GM03348 (cell line): ENCODE measurements around the gene SPATA31C2.
"Not testable (repeated sequence)": the region's sequence is repeated elsewhere in the genome, so short reads cannot be mapped to it uniquely, and the experiment has no call there.

Source experiments
- DNase-seq: peaks from one replicate; pipeline ENCODE4 v3.0.0; 2012; ENCODE audit warnings: low spot score

The SPATA31C2 gene

DNA sequence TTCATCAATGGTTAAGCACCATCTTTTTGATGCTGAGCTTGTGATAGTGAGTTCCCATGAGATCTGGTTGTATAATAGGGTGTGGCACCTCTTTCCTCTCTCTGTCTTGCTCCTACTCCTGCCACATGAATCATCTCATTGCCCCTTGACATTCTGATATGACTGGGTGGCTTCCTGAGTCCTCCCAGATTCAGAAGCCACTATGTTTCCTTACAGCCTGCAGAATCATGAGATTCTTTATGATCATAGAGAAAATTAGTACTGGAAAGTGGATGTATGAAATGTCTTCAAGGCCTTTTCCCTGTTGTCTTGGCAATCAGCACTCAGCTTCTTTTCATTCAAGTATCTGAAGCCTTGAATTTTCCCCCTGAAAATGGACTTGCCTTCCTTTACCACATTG is 14.9 kb downstream of the SPATA31C2 start:
- not testable (repeated sequence) for DNase-seq

DNA sequence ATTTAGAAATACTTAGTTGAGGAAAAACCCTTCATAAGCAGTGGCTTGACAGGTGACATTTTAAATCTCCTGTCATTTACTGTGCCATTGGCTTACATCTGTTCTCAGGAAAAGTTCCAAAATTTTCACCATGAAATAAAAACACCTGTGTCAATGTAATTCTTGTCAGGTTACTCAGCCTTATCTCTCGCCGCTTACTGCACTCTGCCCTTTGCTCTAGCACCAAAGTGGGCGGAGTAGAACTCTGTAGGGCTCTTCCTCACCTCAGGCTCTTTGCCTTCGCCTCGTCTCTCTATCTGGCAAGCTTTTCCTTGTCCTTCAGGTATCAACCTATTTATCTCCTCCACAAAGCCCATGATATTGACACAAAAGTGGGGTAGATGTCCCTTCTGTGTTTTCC is 20.2 kb downstream of the SPATA31C2 start:
- not testable (repeated sequence) for DNase-seq

DNA sequence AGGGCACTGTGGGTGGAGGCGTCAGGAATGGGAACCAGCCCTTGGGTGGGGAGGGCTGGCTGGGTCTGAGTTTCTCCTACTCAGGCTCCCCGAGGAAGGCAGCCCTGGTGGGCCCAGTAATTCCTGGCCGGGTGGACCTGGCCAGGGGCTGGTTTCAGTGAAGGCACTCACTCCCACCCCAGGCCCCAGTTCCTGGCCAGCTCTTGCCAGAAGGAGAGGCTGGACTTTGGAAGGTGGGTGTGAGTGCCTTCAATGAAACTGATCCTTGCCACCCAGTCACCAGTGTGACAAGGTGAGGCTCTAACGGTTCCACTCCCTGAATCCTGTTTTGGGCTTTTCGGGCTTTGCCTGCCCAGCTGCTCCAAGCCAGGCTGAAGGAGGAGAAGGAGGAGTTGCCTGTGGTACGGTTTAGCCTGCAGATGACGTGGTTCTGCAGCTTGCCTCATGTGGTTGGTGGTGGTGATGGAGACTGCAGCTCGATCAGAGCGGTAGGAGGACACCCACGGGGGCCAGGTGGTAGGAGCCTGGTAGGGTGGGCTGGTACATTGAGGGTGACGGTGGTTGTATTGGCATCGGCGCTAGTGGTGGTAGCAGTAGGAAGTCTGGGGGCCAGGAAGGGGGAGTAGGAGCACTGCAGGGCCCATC is 23.2 kb downstream of the SPATA31C2 start:
- DNase-seq = not testable (repeated sequence)

- not testable (repeated sequence) for DNase-seq
Observed at GRCh38 chr9:88114283-88114967, 23.9 kb downstream of the SPATA31C2 start.

DNA sequence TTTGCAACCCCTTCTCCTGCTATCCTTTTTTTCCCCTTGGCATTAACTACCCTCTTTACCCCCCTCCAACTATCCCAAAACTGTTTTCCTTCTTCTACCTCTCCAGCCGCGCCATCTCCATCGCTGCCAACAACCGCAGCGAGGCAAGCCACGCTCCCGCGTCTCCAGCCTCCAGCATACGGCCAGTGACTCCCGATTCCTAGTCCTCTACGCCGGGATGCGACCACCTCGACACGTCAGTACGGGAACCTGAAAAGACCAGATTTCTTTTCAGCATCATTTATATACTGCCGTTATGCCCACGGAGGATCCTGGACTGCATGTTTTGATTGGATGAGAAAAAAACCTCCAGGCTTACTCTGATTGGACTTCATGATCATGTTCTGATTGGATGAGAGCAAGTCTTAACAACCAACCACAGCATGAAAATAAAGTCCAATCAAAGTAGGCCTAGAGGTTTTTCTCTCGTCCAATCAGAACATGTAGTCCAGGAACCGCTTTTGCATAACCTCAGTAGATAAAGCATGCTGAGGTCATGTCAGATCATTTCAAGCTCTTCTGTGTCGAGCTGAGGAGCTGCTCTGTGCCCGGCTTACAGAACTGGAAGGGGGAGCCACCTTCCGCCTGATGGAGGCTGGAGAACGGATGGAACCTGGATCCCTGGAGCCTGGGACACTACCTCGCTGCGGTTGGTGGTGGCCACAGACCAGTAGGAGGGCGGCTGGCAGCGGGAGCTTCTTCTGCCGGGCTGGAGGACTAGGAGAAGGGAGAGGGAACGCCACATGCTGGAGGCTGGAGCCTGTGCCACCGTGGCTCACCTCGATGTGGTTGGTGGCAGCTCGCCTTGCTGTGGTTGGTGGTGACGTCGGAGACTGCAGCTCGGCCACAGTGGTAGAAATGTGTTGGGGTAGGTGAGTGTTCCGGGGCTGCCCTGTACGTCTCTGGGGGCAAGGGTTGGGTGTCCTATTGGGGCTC is 24.8 kb downstream of the SPATA31C2 start:
- DNase-seq = not testable (repeated sequence)

DNA sequence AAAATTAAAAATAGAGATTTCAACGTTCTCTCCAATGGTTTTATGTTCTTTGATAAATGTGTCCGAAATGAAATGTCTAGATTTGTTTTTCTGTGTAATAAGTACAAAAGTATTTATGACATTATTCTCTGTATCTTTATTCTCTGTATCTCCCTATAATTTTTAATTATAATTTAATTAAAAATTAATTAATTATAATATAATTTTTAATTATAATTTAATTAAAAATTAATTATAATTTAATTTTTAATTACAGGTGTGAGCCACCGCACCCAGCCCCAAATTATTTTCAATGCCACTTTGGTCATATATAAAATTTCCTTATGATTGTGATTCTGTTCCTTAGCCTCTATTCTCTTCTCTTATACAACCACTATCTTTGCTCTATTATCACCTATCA is 28.2 kb downstream of the SPATA31C2 start:
- DNase-seq = no peak

- DNase-seq = no peak
Observed at GRCh38 chr9:88108779-88109178, 29.5 kb downstream of the SPATA31C2 start.

GRCh38 chr9:88106492-88106891 is 31.8 kb downstream of the SPATA31C2 start:
- peak; percentile 58 for DNase-seq

DNA sequence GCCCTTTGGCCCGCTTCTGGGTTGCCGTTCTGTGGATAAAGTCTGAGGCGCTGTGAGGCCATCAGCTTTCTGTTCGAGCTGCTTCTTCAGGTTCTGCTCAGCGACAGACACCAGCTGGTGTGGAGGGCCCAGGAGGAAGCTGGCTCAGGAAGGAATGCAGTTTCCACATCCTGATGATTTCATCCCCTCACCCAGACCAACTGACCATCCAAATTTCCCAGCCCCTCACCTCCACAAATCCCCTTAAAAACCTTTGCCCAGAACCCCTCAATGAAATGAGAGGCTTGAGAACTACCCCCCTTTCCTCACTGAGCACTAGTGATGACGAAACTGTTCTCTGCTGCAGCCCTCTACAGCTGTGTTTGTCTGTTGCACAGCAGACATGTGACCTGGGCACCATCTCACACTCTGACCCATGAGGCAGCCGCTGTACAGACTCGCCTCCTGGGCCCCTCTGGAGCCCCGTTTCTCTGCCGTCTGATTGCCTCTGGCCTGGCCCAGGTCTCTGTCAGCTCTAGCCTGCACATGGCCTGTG is 45.4 kb downstream of the SPATA31C2 start:
- no peak for DNase-seq

DNA sequence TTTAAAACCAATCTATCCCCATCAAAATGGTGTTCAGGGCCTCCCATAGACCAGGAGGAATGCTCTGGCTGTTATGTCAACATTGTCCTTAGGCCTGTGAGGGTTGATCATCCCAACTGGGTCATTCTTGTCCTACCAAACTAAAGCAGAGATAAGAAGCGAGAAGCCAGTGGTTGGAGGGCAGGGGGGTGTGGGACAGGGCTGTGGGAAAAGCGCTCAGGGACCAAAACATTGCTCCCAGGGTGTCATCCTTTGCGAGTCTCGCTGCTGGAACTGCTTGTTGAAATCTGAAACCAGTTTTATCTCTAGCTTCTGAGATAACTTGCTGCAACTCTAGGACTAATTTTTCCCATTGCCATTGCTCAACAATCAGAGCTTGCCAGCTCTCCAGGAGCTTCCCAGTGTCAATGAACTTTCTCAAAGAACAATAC is 48.1 kb downstream of the SPATA31C2 start:
- DNase-seq = no peak

- no peak for DNase-seq
Observed at GRCh38 chr9:88087906-88088305, 50.4 kb downstream of the SPATA31C2 start.

- no peak for DNase-seq
Observed at GRCh38 chr9:88085476-88085875, 52.8 kb downstream of the SPATA31C2 start.

DNA sequence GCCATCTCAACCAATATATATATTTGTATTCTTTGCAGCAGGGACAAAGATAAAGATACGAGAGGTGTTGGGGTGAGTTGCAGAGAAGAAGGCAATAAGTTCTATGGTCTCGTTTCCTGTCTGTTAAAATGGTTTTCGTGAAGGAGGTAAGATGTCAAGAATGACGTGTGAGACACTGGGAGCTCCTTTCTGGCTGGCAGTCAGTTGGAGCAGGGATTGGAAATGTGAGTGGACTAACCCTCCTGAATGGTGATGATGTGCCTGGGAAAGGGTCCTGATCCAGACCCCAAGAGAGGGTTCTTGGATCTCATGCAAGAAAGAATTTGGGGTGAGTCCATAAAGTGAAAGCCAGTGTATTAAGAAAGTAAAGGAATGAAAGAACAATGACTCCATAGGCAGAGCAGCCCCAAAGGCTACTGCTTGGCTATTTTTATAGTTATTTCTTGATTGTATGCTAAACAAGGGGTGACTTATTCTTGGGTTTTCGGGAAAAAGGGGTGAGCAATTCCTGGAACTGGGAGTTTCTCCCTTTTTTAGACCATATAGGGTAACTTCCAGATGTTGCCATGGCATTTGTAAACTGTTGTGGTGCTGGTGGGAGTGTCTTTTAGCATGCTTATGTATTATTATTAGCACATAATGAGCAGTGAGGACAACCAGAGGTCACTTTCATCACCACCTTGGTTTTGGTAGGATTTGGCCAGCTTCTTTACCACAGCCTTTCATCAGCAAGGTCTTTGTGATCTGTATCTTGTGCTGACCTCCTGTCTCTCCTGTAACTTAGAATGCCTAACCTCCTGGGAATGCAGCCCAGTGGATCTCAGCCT is 53.7 kb downstream of the SPATA31C2 start:
- DNase-seq = no peak
